HG02973 (cell line): ENCODE results near the gene ENTREP1.

Experiments
- ATAC-seq: cut with Tn5 transposase; IDR thresholded peaks from one replicate; pipeline ENCODE4 v1.9.1; 2021; ENCODE audit warnings: moderate library complexity; ENCODE audit not compliant: unreplicated experiment

Gene ENTREP1

GRCh38 chr9:69364510-69365150, 39.6 kb downstream of the ENTREP1 start:
- ATAC-seq: no peak

GRCh38 chr9:69370430-69370829, 45.4 kb downstream of the ENTREP1 start:
- no peak for ATAC-seq

- ATAC-seq: no peak
Measured at GRCh38 chr9:69371001-69371400, 46.0 kb downstream of the ENTREP1 start.

- no peak for ATAC-seq
Measured at GRCh38 chr9:69376651-69377050, 51.6 kb downstream of the ENTREP1 start.

- ATAC-seq: no peak
Measured at GRCh38 chr9:69377291-69377690, 52.3 kb downstream of the ENTREP1 start.

GRCh38 chr9:69377981-69378380, 53.0 kb downstream of the ENTREP1 start:
- ATAC-seq: no peak

- ATAC-seq: no peak
Measured at GRCh38 chr9:69379270-69379982, 54.4 kb downstream of the ENTREP1 start.

- no peak for ATAC-seq
Measured at GRCh38 chr9:69380301-69380700, 55.3 kb downstream of the ENTREP1 start.

- ATAC-seq: no peak
Measured at GRCh38 chr9:69380811-69381210, 55.8 kb downstream of the ENTREP1 start.

- no peak for ATAC-seq
Measured at GRCh38 chr9:69382135-69382534, 57.1 kb downstream of the ENTREP1 start.

GRCh38 chr9:69385581-69386033, 60.6 kb downstream of the ENTREP1 start:
- no peak for ATAC-seq

GRCh38 chr9:69386651-69387050, 61.6 kb downstream of the ENTREP1 start:
- ATAC-seq: no peak

- no peak for ATAC-seq
Measured at GRCh38 chr9:69388596-69388995, 63.6 kb downstream of the ENTREP1 start.

GRCh38 chr9:69389437-69389995, 64.5 kb downstream of the ENTREP1 start:
- ATAC-seq: no peak

- no peak for ATAC-seq
Measured at GRCh38 chr9:69391487-69391886, 66.5 kb downstream of the ENTREP1 start.

GRCh38 chr9:69391946-69392345, 66.9 kb downstream of the ENTREP1 start:
- ATAC-seq: no peak

GRCh38 chr9:69392826-69393225, 67.8 kb downstream of the ENTREP1 start:
- no peak for ATAC-seq

GRCh38 chr9:69393425-69393824, 68.4 kb downstream of the ENTREP1 start:
- ATAC-seq: no peak

- ATAC-seq: no peak
Measured at GRCh38 chr9:69395718-69396117, 70.7 kb downstream of the ENTREP1 start.

- no peak for ATAC-seq
Measured at GRCh38 chr9:69396759-69397158, 71.7 kb downstream of the ENTREP1 start.

GRCh38 chr9:69397384-69398214, 72.6 kb downstream of the ENTREP1 start:
- ATAC-seq: no peak
